Left renal cortex interstitium (tissue), 4 donors: Measurements from ENCODE around the gene GDPD4. TPM values are rescaled to one million over a fixed set of nuclear protein-coding genes. Genes with fewer than 3 reads are reported as not detected.

Experiments used
- DNase-seq, 4 donors: peaks; one replicate each; pipeline ENCODE4 v3.0.0-alpha.2; 2013; ENCODE audit warnings: low read depth in 4 of 4, low spot score in 2 of 4, missing footprints in 1 of 4
- polyA plus RNA-seq, 4 donors: library from polyadenylated mRNA; unstranded; fragments of 120-200 nt; gene quantifications; one replicate each; pipeline ENCODE4 v1.2.1, GENCODE V29; 2013; ENCODE audit not compliant: insufficient read length in 4 of 4

GDPD4 gene
- polyA plus RNA-seq: under 1 TPM in 2 of 4 donors, not detected in 2; 0.13 to 0.46 TPM

- DNase-seq: no peak
Observed at GRCh38 chr11:77301510-77301909, at the start of gene GDPD4. Gene GDPD4 (minus strand): TSS chr11:77301686. CDS start chr11:77285137, 16,549 bp downstream.

- DNase-seq: no peak
Observed at GRCh38 chr11:77347948-77348347, 46.5 kb upstream of the GDPD4 start.

- DNase-seq: no peak
Observed at GRCh38 chr11:77346906-77347603, 45.6 kb upstream of the GDPD4 start.

- no peak for DNase-seq
Observed at GRCh38 chr11:77345621-77346020, 44.1 kb upstream of the GDPD4 start.

- DNase-seq: no peak
Observed at GRCh38 chr11:77340501-77340900, 39.0 kb upstream of the GDPD4 start.

GRCh38 chr11:77332259-77332658 is 30.8 kb upstream of the GDPD4 start:
- DNase-seq: no peak

GRCh38 chr11:77325159-77325558 is 23.7 kb upstream of the GDPD4 start:
- DNase-seq: no peak

- DNase-seq: no peak
Observed at GRCh38 chr11:77324508-77324907, 23.0 kb upstream of the GDPD4 start.

GRCh38 chr11:77322926-77323590 is 21.6 kb upstream of the GDPD4 start:
- DNase-seq: no peak

- DNase-seq: no peak
Observed at GRCh38 chr11:77322506-77322905, 21.0 kb upstream of the GDPD4 start.

- no peak for DNase-seq
Observed at GRCh38 chr11:77320351-77320750, 18.9 kb upstream of the GDPD4 start.

GRCh38 chr11:77318600-77318999 is 17.1 kb upstream of the GDPD4 start:
- DNase-seq: no peak

GRCh38 chr11:77316733-77317342 is 15.4 kb upstream of the GDPD4 start:
- no peak for DNase-seq

GRCh38 chr11:77312107-77312506 is 10.6 kb upstream of the GDPD4 start:
- DNase-seq: no peak

GRCh38 chr11:77311701-77312100 is 10.2 kb upstream of the GDPD4 start:
- DNase-seq: no peak

GRCh38 chr11:77310721-77311120 is 9.2 kb upstream of the GDPD4 start:
- no peak for DNase-seq

GRCh38 chr11:77309401-77310085 is 8.1 kb upstream of the GDPD4 start:
- DNase-seq: no peak

GRCh38 chr11:77308838-77309237 is 7.4 kb upstream of the GDPD4 start:
- no peak for DNase-seq

- no peak for DNase-seq
Observed at GRCh38 chr11:77303328-77303727, 1.8 kb upstream of the GDPD4 start.

- no peak for DNase-seq
Observed at GRCh38 chr11:77302752-77303151, 1.3 kb upstream of the GDPD4 start.

GRCh38 chr11:77300695-77301094 is 791 bp downstream of the GDPD4 start:
- no peak for DNase-seq
